Fibroblast of mammary gland (primary cell): Measurements from ENCODE around the gene REX1BD.
"Not testable (repeated sequence)": the region's sequence is repeated elsewhere in the genome, so short reads cannot be mapped to it uniquely, and the experiment has no call there.

Source experiments
- DNase-seq: peaks from one replicate; pipeline ENCODE4 v3.0.0-alpha.2; 2010; ENCODE audit warnings: low read depth
- H3K4me3 ChIP-seq: 2 replicates; pipeline ENCODE4 v1.5.1; 2011; ENCODE audit warnings: low read depth, mild to moderate bottlenecking, low read length, moderate library complexity; ENCODE audit not compliant: control insufficient read depth
- CTCF ChIP-seq: conservative IDR thresholded peaks from 2 replicates; pipeline ENCODE4 v1.5.1; 2011; ENCODE audit warnings: low read depth, low read length, inconsistent platforms; ENCODE audit not compliant: control insufficient read depth, insufficient read depth

REX1BD gene

DNA sequence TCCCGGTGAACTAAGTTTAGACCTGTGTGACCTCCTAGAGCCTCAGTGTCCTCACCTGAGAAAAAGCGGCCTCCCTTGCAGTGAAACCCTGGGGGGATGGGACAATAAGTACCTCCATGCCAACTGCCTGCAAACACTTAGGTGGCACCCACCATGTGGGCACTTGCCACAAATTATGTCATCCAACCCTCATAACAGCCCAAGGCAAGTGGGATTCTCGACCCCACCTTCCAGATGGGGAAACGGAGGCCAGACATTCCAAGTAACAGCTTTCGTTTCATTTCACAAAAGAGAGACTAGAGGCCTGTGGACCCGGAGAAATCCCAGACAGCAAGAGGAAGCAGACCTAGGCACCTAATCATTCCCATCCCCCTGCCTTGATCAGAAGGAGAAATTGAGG is 6.9 kb downstream of the REX1BD start:
- no peak for DNase-seq
- H3K4me3 ChIP-seq, result no peak overlapping the region
- no peak for TF ChIP-seq CTCF

GRCh38 chr19:18596752-18597157 is 8.2 kb downstream of the REX1BD start:
- TF ChIP-seq CTCF, result no peak
- no peak for DNase-seq
- no peak overlapping the region for H3K4me3 ChIP-seq

- H3K4me3 ChIP-seq, result no peak overlapping the region
- no peak for DNase-seq
- no peak for TF ChIP-seq CTCF
Observed at GRCh38 chr19:18597809-18598660, 9.4 kb downstream of the REX1BD start.

DNA sequence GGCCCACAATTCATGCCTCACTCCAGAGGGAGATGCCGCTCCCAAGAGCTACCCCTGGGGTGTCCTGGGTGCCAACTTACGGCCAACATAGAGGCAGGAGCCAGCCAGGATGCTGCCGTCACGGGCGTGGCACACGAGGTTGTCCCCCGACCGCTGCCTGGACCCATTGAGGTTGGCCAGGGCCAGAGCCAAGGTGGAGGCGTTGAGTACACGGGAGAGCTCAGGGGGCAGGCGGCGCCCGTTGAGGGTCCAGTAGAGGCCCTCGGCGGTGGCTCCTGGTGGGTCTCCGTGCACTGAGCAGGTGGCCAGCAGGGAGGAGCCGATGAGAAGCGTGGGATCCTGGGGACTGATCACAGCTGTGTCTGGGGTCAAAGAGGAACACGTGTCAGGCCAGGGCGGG is 10.9 kb downstream of the REX1BD start:
- no peak for TF ChIP-seq CTCF
- H3K4me3 ChIP-seq, result no peak overlapping the region

GRCh38 chr19:18600692-18601397 is 12.2 kb downstream of the REX1BD start:
- not testable (repeated sequence) for H3K4me3 ChIP-seq, DNase-seq

More for the DNA sequence above, 10.9 kb downstream of the REX1BD start:
- no peak for DNase-seq

DNA sequence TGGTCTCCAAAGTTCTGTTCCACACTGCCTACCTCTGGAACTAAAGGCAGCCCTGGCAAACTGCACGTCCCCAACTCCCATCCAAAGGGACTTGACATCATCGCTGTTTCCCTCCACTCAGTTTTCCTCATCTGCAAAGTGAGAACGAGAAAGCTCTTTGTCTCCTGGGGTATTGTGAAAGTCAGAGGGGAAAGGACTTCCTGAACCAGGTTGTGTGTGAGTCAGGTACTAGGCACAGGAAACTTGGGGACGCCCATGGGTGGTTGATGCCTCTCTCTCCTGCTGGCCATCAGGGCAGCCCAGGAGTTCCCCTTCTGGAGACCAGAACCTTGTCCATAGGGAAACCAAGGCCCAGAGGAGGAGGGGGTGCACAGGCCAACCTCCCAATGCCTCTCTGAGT is 13.3 kb downstream of the REX1BD start:
- no peak for TF ChIP-seq CTCF
- no peak overlapping the region for H3K4me3 ChIP-seq
- DNase-seq, result no peak

GRCh38 chr19:18603255-18603957 is 14.8 kb downstream of the REX1BD start:
- DNase-seq, result no peak
- no peak overlapping the region for H3K4me3 ChIP-seq
- peak; percentile 24 for TF ChIP-seq CTCF
